Activated T-cell treated with anti-CD3 and anti-CD28 coated beads, Interleukin-2, amount 50 U/mL, for 72 hours (primary cell): ENCODE results near the gene HNRNPUL1. TPM values are rescaled to one million over a fixed set of nuclear protein-coding genes. Genes with fewer than 3 reads are reported as not detected.
A peak's percentile ranks its signal among the peaks of the same experiment; 100 is the strongest.
"Not testable (repeated sequence)": the region's sequence is repeated elsewhere in the genome, so short reads cannot be mapped to it uniquely, and the experiment has no call there.

ENCODE experiments used
- ATAC-seq, 2 donors: fragments of 150-1000 bp; cut with Tn5 transposase; replicated peaks in 1 of 2; 2 replicates each; pipeline ENCODE4 v1.10.0; 2021; ENCODE audit warnings: moderate library complexity in 2 of 2, mild to moderate bottlenecking in 1 of 2
- DNase-seq, 2 donors: peaks; one replicate each; pipeline ENCODE4 v3.0.0; 2021 to 2022; ENCODE audit warnings: mixed read lengths in 1 of 2
- H3K27ac Mint-ChIP-seq: one replicate; pipeline ENCODE4 v1.8.0; 2022; ENCODE audit warnings: mild to moderate bottlenecking, moderate library complexity, mixed read lengths
- H3K27me3 Mint-ChIP-seq: one replicate; pipeline ENCODE4 v1.8.0; 2022; ENCODE audit warnings: low read depth, mixed read lengths
- H3K36me3 Mint-ChIP-seq, 2 donors: one replicate each; pipeline ENCODE4 v1.8.0; 2022; ENCODE audit warnings: mixed read lengths in 2 of 2, mild to moderate bottlenecking in 1 of 2; ENCODE audit not compliant: insufficient read depth in 2 of 2
- H3K4me1 Mint-ChIP-seq: one replicate; pipeline ENCODE4 v1.8.0; 2022; ENCODE audit warnings: low read depth, mixed read lengths
- H3K4me3 Mint-ChIP-seq, 2 donors: one replicate each; pipeline ENCODE4 v1.8.0; 2022; ENCODE audit warnings: mild to moderate bottlenecking in 2 of 2, mixed read lengths in 2 of 2, moderate library complexity in 2 of 2
- H3K9me3 Mint-ChIP-seq, 2 donors: one replicate each; pipeline ENCODE4 v1.8.0; 2022; ENCODE audit warnings: mixed read lengths in 2 of 2
- total RNA-seq, 2 donors: library from RNA; stranded (reverse); gene quantifications; one replicate each; pipeline ENCODE4 v1.2.3, GENCODE V29; 2022

Gene HNRNPUL1
- total RNA-seq, 2 donors from 2014 or later, result 276 to 351 TPM

GRCh38 chr19:41226053-41226873 lies 37.9 kb upstream of the HNRNPUL1 start:
- ATAC-seq (peak; percentile 23 to 38), DNase-seq (peak; percentile 45 to 62)
- H3K4me3 Mint-ChIP-seq, result peak overlapping the region; percentile 83 to 87
- H3K27me3 Mint-ChIP-seq, result peaks cover 11% of the 10 kb centered on the region
- no peaks in the 10 kb centered on the region for H3K9me3 Mint-ChIP-seq
- no peak overlapping the region for H3K27ac Mint-ChIP-seq
- H3K4me1 Mint-ChIP-seq, result peaks cover 40% of the 10 kb centered on the region
- H3K36me3 Mint-ChIP-seq, result peaks cover 0 to 3% of the 10 kb centered on the region in 2 donors

GRCh38 chr19:41226874-41227390 lies 37.2 kb upstream of the HNRNPUL1 start:
- Mint-ChIP-seq H3K27me3 (peaks cover 11% of the 10 kb centered on the region), H3K27ac (no peak overlapping the region), H3K4me1 (peaks cover 40% of the 10 kb centered on the region), H3K9me3 (no peaks in the 10 kb centered on the region), H3K4me3 (peak overlapping the region; percentile 83 to 87), H3K36me3 (peaks cover 0 to 3% of the 10 kb centered on the region in 2 donors)
- ATAC-seq (peak; percentile 5 to 23), DNase-seq (peak; percentile 9 to 13)

GRCh38 chr19:41228486-41228885 lies 35.7 kb upstream of the HNRNPUL1 start:
- H3K36me3 Mint-ChIP-seq, result peaks cover 0 to 3% of the 10 kb centered on the region in 2 donors
- DNase-seq, result no peak
- peaks cover 33% of the 10 kb centered on the region for H3K4me1 Mint-ChIP-seq
- peaks cover 7% of the 10 kb centered on the region for H3K27me3 Mint-ChIP-seq
- H3K4me3 Mint-ChIP-seq, result no peak overlapping the region
- no peaks in the 10 kb centered on the region for H3K9me3 Mint-ChIP-seq
- no peak for ATAC-seq
- H3K27ac Mint-ChIP-seq, result no peak overlapping the region

- not testable (repeated sequence) for DNase-seq, H3K27ac Mint-ChIP-seq, H3K4me3 Mint-ChIP-seq, H3K9me3 Mint-ChIP-seq, ATAC-seq, H3K27me3 Mint-ChIP-seq, H3K36me3 Mint-ChIP-seq
- H3K4me1 Mint-ChIP-seq, result peaks cover 25% of the 10 kb centered on the region
Measured at GRCh38 chr19:41229338-41229737, 34.8 kb upstream of the HNRNPUL1 start.

- Mint-ChIP-seq H3K9me3 (no peaks in the 10 kb centered on the region), H3K27me3 (no peaks in the 10 kb centered on the region), H3K27ac (no peak overlapping the region), H3K4me1 (peaks cover 17% of the 10 kb centered on the region), H3K4me3 (no peak overlapping the region), H3K36me3 (peaks cover 0 to 3% of the 10 kb centered on the region in 2 donors)
- DNase-seq, result no peak
- ATAC-seq, result no peak
Measured at GRCh38 chr19:41230067-41230857, 33.9 kb upstream of the HNRNPUL1 start.

GRCh38 chr19:41232686-41233085 lies 31.5 kb upstream of the HNRNPUL1 start:
- Mint-ChIP-seq H3K4me3 (no peak overlapping the region), H3K4me1 (no peaks in the 10 kb centered on the region), H3K27me3 (no peaks in the 10 kb centered on the region), H3K9me3 (no peaks in the 10 kb centered on the region), H3K36me3 (no peaks in the 10 kb centered on the region), H3K27ac (no peak overlapping the region)
- DNase-seq (no peak), ATAC-seq (no peak)

- H3K27me3 Mint-ChIP-seq, result no peaks in the 10 kb centered on the region
- no peak for DNase-seq
- H3K36me3 Mint-ChIP-seq, result no peaks in the 10 kb centered on the region
- no peaks in the 10 kb centered on the region for H3K4me1 Mint-ChIP-seq
- H3K9me3 Mint-ChIP-seq, result no peaks in the 10 kb centered on the region
- no peak overlapping the region for H3K4me3 Mint-ChIP-seq
- H3K27ac Mint-ChIP-seq, result no peak overlapping the region
- no peak for ATAC-seq
Measured at GRCh38 chr19:41233748-41234240, 30.4 kb upstream of the HNRNPUL1 start.

GRCh38 chr19:41234512-41235168 lies 29.5 kb upstream of the HNRNPUL1 start:
- H3K4me3 Mint-ChIP-seq, result no peak overlapping the region
- no peak overlapping the region for H3K27ac Mint-ChIP-seq
- H3K9me3 Mint-ChIP-seq, result no peaks in the 10 kb centered on the region
- H3K27me3 Mint-ChIP-seq, result no peaks in the 10 kb centered on the region
- no peaks in the 10 kb centered on the region for H3K4me1 Mint-ChIP-seq
- no peak for ATAC-seq
- DNase-seq, result no peak
- H3K36me3 Mint-ChIP-seq, result no peaks in the 10 kb centered on the region

- no peaks in the 10 kb centered on the region for H3K36me3 Mint-ChIP-seq
- ATAC-seq (no peak), DNase-seq (no peak)
- no peak overlapping the region for H3K27ac Mint-ChIP-seq
- H3K9me3 Mint-ChIP-seq, result no peaks in the 10 kb centered on the region
- no peaks in the 10 kb centered on the region for H3K27me3 Mint-ChIP-seq
- no peak overlapping the region for H3K4me3 Mint-ChIP-seq
- no peaks in the 10 kb centered on the region for H3K4me1 Mint-ChIP-seq
Measured at GRCh38 chr19:41235480-41235879, 28.7 kb upstream of the HNRNPUL1 start.

GRCh38 chr19:41238244-41238643 lies 25.9 kb upstream of the HNRNPUL1 start:
- no peak for DNase-seq
- H3K27ac Mint-ChIP-seq, result no peak overlapping the region
- H3K4me1 Mint-ChIP-seq, result no peaks in the 10 kb centered on the region
- H3K27me3 Mint-ChIP-seq, result no peaks in the 10 kb centered on the region
- no peak overlapping the region for H3K4me3 Mint-ChIP-seq
- no peaks in the 10 kb centered on the region for H3K36me3 Mint-ChIP-seq
- no peaks in the 10 kb centered on the region for H3K9me3 Mint-ChIP-seq
- ATAC-seq, result no peak

GRCh38 chr19:41239363-41239762 lies 24.8 kb upstream of the HNRNPUL1 start:
- no peaks in the 10 kb centered on the region for H3K27me3 Mint-ChIP-seq
- ATAC-seq (no peak), DNase-seq (no peak)
- H3K27ac Mint-ChIP-seq, result no peak overlapping the region
- H3K4me1 Mint-ChIP-seq, result no peaks in the 10 kb centered on the region
- no peaks in the 10 kb centered on the region for H3K36me3 Mint-ChIP-seq
- H3K9me3 Mint-ChIP-seq, result no peaks in the 10 kb centered on the region
- H3K4me3 Mint-ChIP-seq, result no peak overlapping the region

- H3K27me3 Mint-ChIP-seq, result no peaks in the 10 kb centered on the region
- no peak overlapping the region for H3K4me3 Mint-ChIP-seq
- DNase-seq, result no peak
- H3K4me1 Mint-ChIP-seq, result no peaks in the 10 kb centered on the region
- no peaks in the 10 kb centered on the region for H3K9me3 Mint-ChIP-seq
- H3K36me3 Mint-ChIP-seq, result no peaks in the 10 kb centered on the region
- ATAC-seq, result no peak
- H3K27ac Mint-ChIP-seq, result no peak overlapping the region
Measured at GRCh38 chr19:41239961-41240574, 24.1 kb upstream of the HNRNPUL1 start.
